Adipocyte (in vitro differentiated cells): ENCODE measurements around the gene TPO.

Experiments used
- DNase-seq: peaks from one replicate; pipeline ENCODE4 v3.0.0-alpha.2; 2015; ENCODE audit warnings: low read depth
- H3K27me3 ChIP-seq: replicated peaks from 2 replicates; pipeline ENCODE4 v1.7.0; 2013; ENCODE audit warnings: mild to moderate bottlenecking, low read length, moderate library complexity; ENCODE audit not compliant: control insufficient read depth, insufficient read depth
- H3K36me3 ChIP-seq: 2 replicates; pipeline ENCODE4 v1.7.0; 2013; ENCODE audit warnings: low read length, mild to moderate bottlenecking, moderate library complexity; ENCODE audit not compliant: control insufficient read depth, insufficient read depth, severe bottlenecking
- H3K4me1 ChIP-seq: 2 replicates; pipeline ENCODE4 v1.7.0; 2013; ENCODE audit warnings: mild to moderate bottlenecking, low read length, moderate library complexity; ENCODE audit not compliant: control insufficient read depth, insufficient read depth
- H3K4me3 ChIP-seq: 2 replicates; pipeline ENCODE4 v1.7.0; 2013; ENCODE audit warnings: mild to moderate bottlenecking, low read length, moderate library complexity
- H3K9ac ChIP-seq: 2 replicates; pipeline ENCODE4 v1.7.0; 2013; ENCODE audit warnings: mild to moderate bottlenecking, low read length, moderate library complexity
- H3K9me3 ChIP-seq: 2 replicates; pipeline ENCODE4 v1.7.0; 2013; ENCODE audit warnings: mild to moderate bottlenecking, low read length, moderate library complexity; ENCODE audit not compliant: control insufficient read depth

The TPO gene

GRCh38 chr2:1581965-1582625 lies 168.8 kb downstream of the TPO start:
- no peaks in the 10 kb centered on the region for H3K9me3 ChIP-seq
- no peak overlapping the region for H3K9ac ChIP-seq
- no peak overlapping the region for H3K4me3 ChIP-seq
- no peaks in the 10 kb centered on the region for H3K36me3 ChIP-seq
- peaks cover 14% of the 10 kb centered on the region for H3K27me3 ChIP-seq
- H3K4me1 ChIP-seq, result no peaks in the 10 kb centered on the region
- no peak for DNase-seq

DNA sequence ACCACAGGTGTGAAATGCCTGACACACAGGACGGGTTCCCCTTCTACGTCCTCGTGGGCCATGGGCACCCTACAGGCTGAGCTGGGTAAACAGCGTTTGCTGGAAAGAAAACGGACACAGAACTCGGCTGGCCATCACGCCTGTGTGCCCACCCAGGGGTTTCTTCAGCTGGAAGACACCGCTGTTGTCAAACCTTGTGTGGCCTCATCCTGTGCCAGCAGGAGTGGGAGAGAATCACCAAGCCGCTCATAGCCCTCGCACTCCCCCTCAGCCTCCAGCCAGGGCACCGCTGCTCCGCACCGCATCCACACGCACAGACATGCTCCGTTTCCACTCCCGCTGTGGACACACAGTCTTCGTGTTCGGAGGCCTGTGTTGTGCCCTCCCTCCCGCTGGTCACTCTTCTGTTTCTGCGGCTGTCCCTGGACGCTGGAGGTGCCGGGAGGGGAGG lies 169.7 kb downstream of the TPO start:
- Histone ChIP-seq H3K36me3 (no peaks in the 10 kb centered on the region), H3K4me3 (no peak overlapping the region), H3K9me3 (no peaks in the 10 kb centered on the region), H3K27me3 (peaks cover 14% of the 10 kb centered on the region), H3K9ac (no peak overlapping the region), H3K4me1 (no peaks in the 10 kb centered on the region)
- no peak for DNase-seq

GRCh38 chr2:1584051-1584531 lies 170.8 kb downstream of the TPO start:
- no peaks in the 10 kb centered on the region for H3K36me3 ChIP-seq
- H3K9me3 ChIP-seq, result no peaks in the 10 kb centered on the region
- no peak overlapping the region for H3K4me3 ChIP-seq
- no peak overlapping the region for H3K9ac ChIP-seq
- DNase-seq, result no peak
- H3K4me1 ChIP-seq, result no peaks in the 10 kb centered on the region
- H3K27me3 ChIP-seq, result peaks cover 14% of the 10 kb centered on the region

- Histone ChIP-seq H3K4me1 (no peaks in the 10 kb centered on the region), H3K9me3 (no peaks in the 10 kb centered on the region), H3K4me3 (no peak overlapping the region), H3K36me3 (no peaks in the 10 kb centered on the region), H3K9ac (no peak overlapping the region), H3K27me3 (peaks cover 14% of the 10 kb centered on the region)
- DNase-seq, result no peak
These were observed 171.6 kb downstream of the TPO start for GRCh38 chr2:1584691-1585485.

- peaks cover 20% of the 10 kb centered on the region for H3K27me3 ChIP-seq
- no peaks in the 10 kb centered on the region for H3K4me1 ChIP-seq
- H3K9me3 ChIP-seq, result peaks cover 3% of the 10 kb centered on the region
- no peak overlapping the region for H3K9ac ChIP-seq
- DNase-seq, result no peak
- H3K4me3 ChIP-seq, result no peak overlapping the region
- no peaks in the 10 kb centered on the region for H3K36me3 ChIP-seq
These were observed 172.4 kb downstream of the TPO start for GRCh38 chr2:1585635-1586034.

- Histone ChIP-seq H3K36me3 (no peaks in the 10 kb centered on the region), H3K4me1 (no peaks in the 10 kb centered on the region), H3K9me3 (peaks cover 3% of the 10 kb centered on the region), H3K9ac (no peak overlapping the region), H3K4me3 (no peak overlapping the region), H3K27me3 (peaks cover 23% of the 10 kb centered on the region)
- DNase-seq, result no peak
These were observed 173.1 kb downstream of the TPO start for GRCh38 chr2:1586251-1586922.

DNA sequence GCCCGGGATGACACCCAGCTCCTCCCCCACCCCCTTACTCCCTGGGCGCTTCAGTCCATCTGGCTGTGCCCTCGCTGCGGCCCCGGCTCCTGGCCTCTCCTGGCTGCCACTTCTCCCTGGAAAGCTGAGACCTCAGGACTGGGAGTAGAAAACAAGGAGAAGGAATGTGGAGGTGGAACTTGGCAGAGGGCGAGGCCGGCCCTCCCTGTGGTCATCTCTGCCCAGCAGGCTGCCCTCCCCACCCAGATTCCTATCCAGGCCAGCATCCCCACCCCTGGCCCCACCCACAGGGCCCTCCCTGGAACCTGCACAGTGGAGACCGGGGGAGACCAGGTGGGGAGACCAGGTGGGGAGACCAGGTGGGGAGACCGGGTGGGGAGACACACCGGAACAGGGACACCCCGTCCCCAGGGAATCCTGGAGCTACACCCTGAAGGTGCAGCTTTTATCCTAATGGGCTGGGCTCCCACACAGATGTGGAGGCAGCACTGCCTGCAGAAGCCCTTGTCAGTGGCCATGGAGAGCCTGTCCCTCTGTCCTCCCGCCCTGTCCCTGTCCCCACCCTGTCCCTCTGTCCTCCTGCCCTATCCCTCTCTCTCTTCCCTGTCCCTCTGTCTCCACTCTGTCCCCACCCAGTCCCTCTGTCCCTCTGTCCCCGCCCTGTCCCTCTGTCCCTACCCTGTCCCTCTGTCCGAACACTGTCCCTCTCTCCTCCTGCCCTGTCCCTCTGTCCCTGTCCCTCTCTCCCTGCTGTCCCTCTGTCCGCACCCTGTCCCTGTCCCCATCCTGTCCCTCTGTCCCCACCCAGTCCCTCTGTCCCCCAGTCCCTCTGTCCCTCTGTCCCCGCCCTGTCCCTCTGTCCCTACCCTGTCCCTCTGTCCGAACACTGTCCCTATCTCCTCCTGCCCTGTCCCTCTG lies 173.9 kb downstream of the TPO start:
- peaks cover 3% of the 10 kb centered on the region for H3K9me3 ChIP-seq

DNA sequence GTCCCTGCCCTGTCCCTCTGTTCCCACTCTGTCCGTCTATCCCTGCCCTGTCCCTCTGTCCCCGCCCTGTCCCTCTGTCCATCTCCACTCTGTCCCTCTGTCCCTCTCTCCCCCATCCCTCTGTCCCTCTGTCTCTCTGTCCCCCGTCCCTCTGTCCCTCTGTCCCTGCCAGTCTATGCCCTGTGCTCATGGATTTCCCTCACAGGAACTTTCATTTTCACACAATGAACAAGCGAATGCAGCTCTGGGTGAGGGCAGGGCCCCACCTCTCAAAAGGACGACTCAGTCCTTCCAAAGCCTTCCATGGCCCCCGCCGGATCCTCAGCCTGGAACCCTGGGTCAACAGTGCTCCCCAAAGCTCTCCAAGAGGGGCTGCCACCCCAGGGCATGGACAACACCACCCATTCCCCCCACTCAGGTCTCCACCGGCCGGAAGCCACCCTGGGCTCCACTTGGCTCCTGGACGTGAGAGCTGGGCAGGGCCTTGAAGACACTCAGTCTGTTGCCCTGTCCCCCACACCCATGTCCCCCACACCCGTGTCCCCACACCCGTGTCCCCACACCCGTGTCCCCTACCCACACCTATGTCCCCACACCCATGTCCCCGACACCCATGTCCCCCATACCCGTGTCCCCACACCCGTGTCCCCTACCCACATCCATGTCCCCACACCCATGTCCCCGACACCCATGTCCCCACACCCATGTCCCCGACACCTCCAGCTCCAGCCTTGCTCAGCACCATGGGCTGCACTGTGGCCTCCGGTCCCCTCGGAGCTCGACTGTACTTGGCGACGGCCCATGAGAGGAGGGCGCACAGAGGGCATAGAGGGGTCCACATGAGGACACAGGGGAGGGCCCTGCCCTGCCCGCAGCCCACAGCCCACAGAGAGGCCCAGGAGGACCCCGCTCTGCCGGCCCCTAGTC lies 175.1 kb downstream of the TPO start:
- Histone ChIP-seq H3K4me1 (peaks cover 15% of the 10 kb centered on the region), H3K9me3 (peaks cover 3% of the 10 kb centered on the region), H3K27me3 (peaks cover 16% of the 10 kb centered on the region), H3K4me3 (no peak overlapping the region), H3K9ac (no peak overlapping the region), H3K36me3 (no peaks in the 10 kb centered on the region)
- no peak for DNase-seq

More for the DNA sequence above, 173.9 kb downstream of the TPO start:
- Histone ChIP-seq H3K4me3 (no peak overlapping the region), H3K9ac (no peak overlapping the region), H3K4me1 (peaks cover 7% of the 10 kb centered on the region), H3K36me3 (no peaks in the 10 kb centered on the region), H3K27me3 (peaks cover 19% of the 10 kb centered on the region)
- DNase-seq, result no peak

DNA sequence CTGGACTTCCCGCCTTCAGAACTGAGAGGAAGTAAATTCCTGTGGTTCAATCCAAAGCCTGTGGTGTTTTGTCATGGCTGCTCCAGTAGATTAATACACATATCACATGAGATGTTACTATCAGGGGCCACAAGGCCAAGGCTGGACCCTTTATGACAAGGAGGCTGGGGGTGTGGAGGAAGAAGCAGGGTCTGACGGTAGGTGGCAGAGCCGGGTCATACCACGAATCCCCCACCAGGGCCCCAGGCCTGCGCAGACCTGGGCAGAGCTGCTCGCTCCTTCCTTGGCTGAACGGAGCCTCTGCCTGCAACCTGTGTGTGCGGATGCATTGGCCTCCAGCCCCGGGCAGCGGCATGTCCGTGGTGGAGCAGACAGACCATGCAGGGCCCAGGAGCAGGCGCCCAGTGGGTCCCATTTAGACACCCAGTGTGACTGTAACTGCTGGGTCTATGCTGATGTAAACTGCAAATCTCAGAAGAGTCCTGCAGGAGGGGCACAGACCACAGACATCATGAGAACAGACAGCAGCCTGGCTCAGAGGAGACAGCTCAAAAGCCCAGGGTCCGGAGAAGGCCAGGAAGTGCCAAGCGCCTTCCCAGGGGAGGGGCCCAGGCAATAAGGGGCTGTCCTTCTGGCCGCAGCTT lies 175.8 kb downstream of the TPO start:
- H3K4me3 ChIP-seq, result no peak overlapping the region
- no peaks in the 10 kb centered on the region for H3K36me3 ChIP-seq
- H3K4me1 ChIP-seq, result peaks cover 22% of the 10 kb centered on the region
- DNase-seq, result peak; percentile 20
- H3K9me3 ChIP-seq, result peaks cover 3% of the 10 kb centered on the region
- no peak overlapping the region for H3K9ac ChIP-seq
- H3K27me3 ChIP-seq, result peaks cover 16% of the 10 kb centered on the region
